Measurements from ENCODE around the gene PTGDS. TPM values are rescaled to one million over a fixed set of nuclear protein-coding genes. Genes with fewer than 3 reads are reported as not detected.

The PTGDS gene
- total and polyA plus RNA-seq, 12 donors, result 1,129 to 5,119 (median 3,777) TPM

GRCh38 chr9:136955202-136955942 is 21.9 kb upstream of the PTGDS start:
- H3K27me3 ChIP-seq, result no peaks in the 10 kb centered on the region
- no peaks in the 10 kb centered on the region for H3K9me3 ChIP-seq
- H3K36me3 ChIP-seq, result no peaks in the 10 kb centered on the region
- ATAC-seq, result no peak
- DNase-seq, result no peak
- 83 to 84% methylated on average over 14 of the region's 14 CpGs for WGBS, 2 donors
- H3K4me3 ChIP-seq, result no peak overlapping the region
- H3K4me1 ChIP-seq, result peaks cover 3 to 27% (median 7%) of the 10 kb centered on the region in 9 donors
- intact Hi-C loops (cut with DNase I), result no loop called here
- no peak overlapping the region for H3K27ac ChIP-seq
- TF ChIP-seq CTCF (IDR thresholded peaks at IDR 0.05), result no peak

GRCh38 chr9:136955943-136956335 is 21.4 kb upstream of the PTGDS start:
- H3K36me3 ChIP-seq, result no peaks in the 10 kb centered on the region
- no peaks in the 10 kb centered on the region for H3K27me3 ChIP-seq
- TF ChIP-seq CTCF (IDR thresholded peaks at IDR 0.05), result no peak
- H3K27ac ChIP-seq, result no peak overlapping the region
- H3K4me3 ChIP-seq, result no peak overlapping the region
- 94 to 98% methylated on average over 9 of the region's 9 CpGs for WGBS, 2 donors
- peaks cover 0 to 23% (median 2%) of the 10 kb centered on the region in 9 donors for H3K4me1 ChIP-seq
- intact Hi-C loops (cut with DNase I), result no loop called here
- no peak for ATAC-seq
- H3K9me3 ChIP-seq, result no peaks in the 10 kb centered on the region
- DNase-seq, result no peak

- intact Hi-C loops (cut with DNase I), result no loop called here
- Histone ChIP-seq H3K36me3 (no peaks in the 10 kb centered on the region), H3K4me1 (peaks cover 0 to 24% (median 6%) of the 10 kb centered on the region in 9 donors), H3K27me3 (no peaks in the 10 kb centered on the region), H3K27ac (no peak overlapping the region), H3K9me3 (no peaks in the 10 kb centered on the region), H3K4me3 (no peak overlapping the region)
- DNase-seq (no peak), ATAC-seq (no peak)
- 96 to 99% methylated on average over 4 of the region's 4 CpGs for WGBS, 2 donors
- no peak for TF ChIP-seq CTCF (IDR thresholded peaks at IDR 0.05)
These were observed 20.7 kb upstream of the PTGDS start for GRCh38 chr9:136956604-136957003.

GRCh38 chr9:136957461-136957860 is 19.8 kb upstream of the PTGDS start:
- intact Hi-C loops (cut with DNase I), result no loop called here
- H3K4me3 ChIP-seq, result no peak overlapping the region
- 90 to 95% methylated on average over 1 of the region's 1 CpG for WGBS, 2 donors
- H3K4me1 ChIP-seq, result peaks cover 0 to 20% (median 6%) of the 10 kb centered on the region in 9 donors
- TF ChIP-seq CTCF (IDR thresholded peaks at IDR 0.05), result no peak
- H3K27ac ChIP-seq, result no peak overlapping the region
- no peaks in the 10 kb centered on the region for H3K36me3 ChIP-seq
- ATAC-seq (no peak), DNase-seq (no peak)
- H3K9me3 ChIP-seq, result no peaks in the 10 kb centered on the region
- no peaks in the 10 kb centered on the region for H3K27me3 ChIP-seq

Measured in heart right ventricle (tissue), 16 donors.